IPS DF 4.7 (cell line): ENCODE measurements around the gene TCEAL3.
"Not testable (repeated sequence)": the region's sequence is repeated elsewhere in the genome, so short reads cannot be mapped to it uniquely, and the experiment has no call there.

Source experiments
- DNase-seq: peaks from one replicate; pipeline ENCODE4 v3.0.0-alpha.2; 2013; ENCODE audit warnings: low spot score; ENCODE audit errors: extremely low read depth

Gene TCEAL3, protein sequence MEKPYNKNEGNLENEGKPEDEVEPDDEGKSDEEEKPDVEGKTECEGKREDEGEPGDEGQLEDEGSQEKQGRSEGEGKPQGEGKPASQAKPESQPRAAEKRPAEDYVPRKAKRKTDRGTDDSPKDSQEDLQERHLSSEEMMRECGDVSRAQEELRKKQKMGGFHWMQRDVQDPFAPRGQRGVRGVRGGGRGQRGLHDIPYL

DNA sequence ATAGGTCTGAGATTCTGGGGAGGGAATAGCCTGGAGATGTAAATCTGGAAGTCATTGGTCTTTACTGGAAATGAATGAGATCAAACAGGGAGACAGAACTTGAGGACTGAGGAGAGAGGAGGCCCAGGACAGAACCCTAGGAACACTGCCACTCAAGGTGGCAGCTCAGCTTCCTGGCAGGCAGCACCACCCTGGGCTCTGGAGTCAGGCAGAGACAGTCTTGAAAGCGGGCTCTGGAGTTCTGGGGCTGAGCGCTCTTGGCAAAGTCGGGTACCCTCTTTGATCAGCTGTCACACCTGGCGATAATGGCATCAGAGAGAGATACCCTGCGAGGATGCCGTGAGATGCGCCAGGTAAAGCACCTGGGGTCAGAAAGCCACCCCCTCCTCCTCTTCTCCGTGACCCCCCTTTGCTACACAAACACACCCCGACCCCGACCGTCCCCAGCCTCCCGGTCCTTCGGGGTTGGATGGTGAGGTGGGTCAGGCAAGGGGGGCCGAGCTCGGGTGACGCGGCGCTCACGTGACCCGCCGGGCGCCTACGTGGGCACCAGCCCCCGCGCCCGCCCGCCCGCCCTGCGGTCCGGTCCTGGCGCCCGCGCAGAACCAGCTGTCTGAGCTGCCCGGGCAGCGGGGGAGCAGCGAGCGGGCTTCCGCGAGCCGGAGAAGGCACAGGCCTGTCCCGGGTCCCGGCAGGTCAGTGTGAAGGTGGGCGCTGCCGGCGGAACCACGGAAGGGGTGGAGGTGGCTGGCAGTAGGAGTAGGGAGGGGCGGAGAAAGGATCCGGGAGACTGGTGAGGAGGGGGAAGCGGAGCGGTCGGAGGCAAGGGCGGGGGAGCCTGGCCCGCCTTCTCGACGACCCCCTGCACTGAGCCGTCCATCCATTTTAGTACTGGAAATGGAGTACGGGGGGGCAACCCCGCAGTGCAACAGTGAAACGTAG lies at the start of gene TCEAL3:
TSS of gene TCEAL3 (plus strand) at position 600 of the 942 bp plus-strand sequence. CDS start 1,102 bp downstream, outside the sequence.
- no peak for DNase-seq

DNA sequence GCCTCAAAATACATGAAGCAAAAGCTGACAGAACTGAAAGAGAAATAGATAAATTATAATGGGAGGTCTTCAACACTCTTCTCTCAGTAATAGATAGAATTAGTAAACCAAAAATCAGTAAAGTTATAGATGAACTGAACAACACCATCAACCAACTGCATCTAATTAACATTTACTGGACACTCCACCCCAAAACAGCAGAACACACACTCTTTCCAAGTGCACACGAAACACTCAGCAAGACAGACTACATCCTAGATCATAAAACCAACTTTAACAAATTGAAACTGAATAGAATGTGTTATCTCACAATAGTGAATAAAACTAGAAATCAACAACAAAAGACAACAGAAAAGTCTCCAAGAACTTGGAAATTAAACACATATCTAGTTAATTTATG lies 47.5 kb upstream of the TCEAL3 start:
- DNase-seq, result no peak

DNA sequence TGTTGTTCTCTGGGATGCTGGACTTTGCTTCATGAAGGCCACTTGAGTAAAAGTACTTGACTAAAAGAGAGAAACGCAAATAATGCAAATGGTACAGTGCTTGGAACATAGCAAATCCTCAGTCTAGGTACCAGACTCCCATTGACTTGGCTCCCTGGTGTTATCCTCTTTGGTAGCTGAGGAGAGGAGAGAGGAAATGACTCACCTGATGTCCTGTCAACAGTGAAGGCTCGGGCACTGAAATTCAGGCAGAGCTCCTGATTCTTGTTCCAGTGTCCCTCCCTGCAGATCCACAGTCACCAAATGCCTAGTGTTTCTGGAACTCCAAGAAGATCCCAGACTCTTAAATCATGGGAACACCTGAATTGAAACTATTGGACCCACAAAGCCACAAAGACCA lies 45.0 kb upstream of the TCEAL3 start:
- no peak for DNase-seq

DNA sequence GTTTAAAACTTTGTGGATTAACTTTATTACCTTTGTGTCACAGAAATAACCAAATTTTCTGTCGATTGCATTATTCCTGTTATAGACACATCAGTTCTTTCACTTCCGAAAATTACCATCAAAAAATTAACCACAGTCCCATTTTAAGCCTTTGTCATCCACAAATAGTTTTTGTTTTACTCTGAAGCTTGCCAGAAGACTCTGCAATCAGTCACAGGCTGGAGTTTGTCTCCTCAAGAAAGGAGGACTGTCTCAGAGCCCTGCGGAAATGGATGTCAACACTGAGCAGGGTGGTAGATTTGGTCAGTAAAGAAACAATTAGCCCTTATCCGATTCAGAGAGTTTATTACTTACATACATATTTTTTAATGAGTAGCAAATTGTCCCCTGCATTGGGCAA lies 42.6 kb upstream of the TCEAL3 start:
- no peak for DNase-seq

DNA sequence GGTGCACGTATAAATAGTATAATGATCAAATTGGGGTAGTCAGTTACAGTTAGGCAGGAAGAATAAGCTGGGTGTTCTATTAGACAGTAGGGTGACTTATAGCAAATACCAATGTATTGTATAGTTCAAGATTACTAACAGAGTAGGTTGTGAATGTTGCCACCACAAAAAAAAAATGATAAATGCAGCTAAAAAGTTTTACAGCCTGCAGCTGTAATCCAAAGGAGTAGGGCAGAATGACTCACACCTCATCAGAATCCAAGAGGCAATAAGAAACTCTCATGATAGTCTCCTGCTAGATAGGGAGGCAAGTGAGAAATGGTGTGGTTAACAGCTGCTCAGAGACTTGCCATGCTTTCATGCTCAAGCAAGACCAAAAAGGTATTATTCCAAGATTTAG lies 42.0 kb upstream of the TCEAL3 start:
- no peak for DNase-seq

DNA sequence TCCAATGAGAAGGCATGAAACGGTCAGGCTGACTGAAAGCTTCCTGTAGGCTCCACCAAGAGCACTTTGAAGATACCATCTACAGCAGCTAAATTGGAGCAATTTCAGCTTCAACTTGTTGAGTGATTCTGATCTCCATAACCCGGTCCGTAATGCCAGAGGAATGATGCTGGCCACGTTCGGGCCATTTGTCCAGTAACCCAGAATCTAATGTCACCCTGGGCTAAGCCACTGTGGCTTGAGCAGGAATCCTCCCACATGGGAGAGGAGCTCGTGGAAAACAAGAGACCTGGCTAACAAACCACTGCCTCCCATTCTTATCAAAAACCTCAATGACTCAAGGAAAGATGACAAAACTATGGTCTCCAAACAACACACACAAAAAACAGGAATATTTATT lies 36.6 kb upstream of the TCEAL3 start:
- DNase-seq, result no peak

DNA sequence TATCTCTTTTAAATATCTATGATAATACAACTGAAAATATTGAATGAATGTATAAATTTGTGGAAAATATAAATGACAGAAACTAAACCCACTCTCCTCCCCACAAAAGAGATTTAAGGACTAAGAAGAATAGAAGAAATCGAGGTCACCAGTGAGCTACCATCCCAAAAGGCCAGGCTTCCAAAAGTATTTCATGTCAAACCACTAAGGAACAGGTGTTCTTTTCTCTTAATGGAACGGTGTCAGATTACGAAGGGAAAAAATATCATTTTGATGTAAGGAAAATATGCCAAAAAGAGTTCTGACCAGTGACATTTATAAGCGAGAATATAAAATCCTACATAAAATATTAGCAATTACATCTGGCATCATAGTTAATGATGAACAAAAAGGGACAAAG lies 36.0 kb upstream of the TCEAL3 start:
- no peak for DNase-seq

DNA sequence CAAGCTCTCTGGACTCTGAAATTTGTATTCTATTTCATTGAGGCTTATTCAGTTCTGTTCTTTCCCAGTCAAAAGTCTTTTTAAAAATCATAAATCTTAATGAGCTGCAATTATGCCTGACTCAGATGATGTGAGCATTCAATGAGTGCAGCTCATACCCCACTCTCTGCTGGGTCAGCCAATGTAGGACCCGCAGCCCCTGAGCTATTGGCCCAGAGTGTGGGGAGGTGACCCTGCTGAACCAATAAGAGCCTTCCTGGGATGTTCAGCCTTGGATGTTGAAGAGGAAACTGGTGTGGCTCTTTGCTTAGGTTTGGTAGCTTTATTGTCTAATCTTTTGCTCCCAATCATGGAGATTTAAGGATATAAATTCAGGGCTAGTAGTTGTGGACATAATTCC lies 34.6 kb upstream of the TCEAL3 start:
- DNase-seq, result no peak

DNA sequence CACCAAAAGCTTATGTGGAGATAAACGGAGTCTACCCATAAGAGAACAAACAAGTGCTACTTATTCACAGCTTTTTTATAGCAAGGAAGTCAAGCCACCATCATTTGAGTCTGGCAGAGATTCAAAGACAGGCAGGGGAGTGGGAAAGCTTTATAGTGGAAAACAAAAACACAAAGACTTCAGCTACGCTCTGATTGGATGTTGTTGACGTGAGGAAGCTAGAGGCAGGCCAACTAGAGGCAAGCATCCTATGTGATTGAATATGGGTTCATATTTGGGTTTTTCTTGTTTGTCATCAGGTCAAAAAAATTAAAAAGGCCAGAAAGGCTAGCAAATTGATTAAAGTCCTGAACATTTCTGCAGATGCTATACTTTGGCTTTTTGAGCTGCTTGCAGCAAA lies 23.2 kb upstream of the TCEAL3 start:
- DNase-seq, result no peak

DNA sequence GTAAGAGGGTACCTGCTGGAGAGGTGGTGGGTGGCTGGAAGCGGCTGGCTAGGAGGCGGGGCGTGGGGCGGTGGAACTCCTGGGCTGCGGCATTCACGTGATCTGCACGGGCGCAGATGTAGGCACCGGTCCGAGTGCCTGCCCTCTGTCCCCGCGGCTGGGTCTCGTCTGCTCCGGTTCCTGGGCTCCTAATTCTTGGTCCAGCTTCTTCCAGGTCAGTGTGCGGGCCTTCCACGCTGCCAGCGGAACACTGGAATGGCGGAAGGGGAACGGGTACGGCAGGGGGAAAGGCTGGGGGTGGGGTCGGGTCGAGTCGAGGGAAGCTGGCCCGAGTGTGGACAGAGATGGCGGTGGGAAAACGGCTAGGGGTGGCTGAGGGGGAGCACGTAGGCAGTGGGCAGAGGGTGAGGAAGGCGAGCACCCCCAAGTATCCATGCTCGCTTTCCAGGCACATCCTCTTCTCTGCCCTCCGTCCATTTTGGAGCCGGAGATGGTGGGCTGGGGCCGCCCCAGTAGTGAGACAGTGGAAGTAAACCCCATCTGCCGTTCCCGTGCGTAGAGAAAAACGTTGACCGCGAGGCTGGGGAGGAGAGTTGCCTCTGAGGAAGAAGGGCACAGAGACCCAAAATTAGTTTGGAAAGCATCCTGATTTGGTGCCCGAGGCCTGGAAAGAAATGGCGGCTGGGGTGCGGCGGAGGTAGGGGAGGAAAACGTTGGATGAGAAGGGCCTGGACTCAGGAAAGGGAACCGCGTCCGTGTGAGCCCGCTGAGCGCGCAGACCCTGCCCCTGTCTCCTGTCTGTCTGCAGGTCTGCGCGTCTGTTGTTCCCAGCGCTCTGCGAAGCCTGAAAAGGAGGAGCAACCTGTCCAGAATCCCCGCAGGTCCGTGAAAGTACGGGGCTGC lies 22.1 kb upstream of the TCEAL3 start, which contains the start of gene TCEAL4:
TSS of gene TCEAL4 (plus strand) at position 105 of the 903 bp plus-strand sequence. CDS start 1,161 bp downstream, outside the sequence.
- no peak for DNase-seq

DNA sequence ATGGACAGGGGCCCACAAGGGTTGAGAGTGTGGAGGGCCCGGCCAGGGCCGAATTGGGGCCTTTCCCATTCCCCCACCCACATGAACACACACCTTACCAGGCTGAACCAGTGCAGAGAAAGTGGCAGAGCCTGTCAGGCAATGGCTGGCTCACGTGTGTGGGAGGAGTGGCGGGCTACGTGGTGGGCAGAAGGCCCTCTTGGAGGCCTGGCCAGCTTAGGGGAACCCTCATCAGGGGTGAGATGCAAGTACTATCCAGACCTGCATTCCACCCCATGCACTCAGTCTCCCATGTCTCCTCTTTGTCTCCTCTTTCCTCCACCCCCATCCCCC lies 21.5 kb upstream of the TCEAL3 start:
- DNase-seq, result no peak

DNA sequence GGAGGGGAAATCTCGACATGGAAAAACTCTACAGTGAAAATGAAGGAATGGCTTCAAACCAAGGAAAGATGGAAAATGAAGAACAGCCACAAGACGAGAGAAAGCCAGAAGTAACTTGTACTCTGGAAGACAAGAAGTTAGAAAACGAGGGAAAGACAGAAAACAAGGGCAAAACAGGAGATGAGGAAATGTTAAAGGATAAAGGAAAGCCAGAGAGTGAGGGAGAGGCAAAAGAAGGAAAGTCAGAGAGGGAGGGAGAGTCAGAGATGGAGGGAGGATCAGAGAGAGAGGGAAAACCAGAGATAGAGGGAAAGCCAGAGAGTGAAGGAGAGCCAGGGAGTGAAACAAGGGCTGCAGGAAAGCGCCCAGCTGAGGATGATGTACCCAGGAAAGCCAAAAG lies 21.1 kb upstream of the TCEAL3 start:
- DNase-seq, result no peak

DNA sequence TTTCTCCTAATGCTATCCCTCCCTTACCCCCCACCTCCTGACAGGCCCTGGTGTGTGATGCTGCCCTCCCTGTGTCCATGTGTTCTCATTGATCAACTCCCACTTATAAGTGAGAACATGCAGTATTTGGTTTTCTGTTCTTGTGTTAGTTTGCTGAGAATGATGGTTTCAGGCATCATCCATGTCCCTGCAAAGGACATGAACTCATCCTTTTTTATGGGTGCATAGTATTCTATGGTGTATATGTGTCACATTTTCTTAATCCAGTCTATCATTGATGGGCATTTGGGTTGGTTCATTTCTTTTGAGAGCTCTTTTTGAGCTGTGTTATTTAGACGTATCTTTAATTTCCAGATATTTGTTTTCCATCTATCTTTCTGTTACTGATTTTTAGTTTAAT lies 15.5 kb upstream of the TCEAL3 start:
- DNase-seq, result not testable (repeated sequence)

DNA sequence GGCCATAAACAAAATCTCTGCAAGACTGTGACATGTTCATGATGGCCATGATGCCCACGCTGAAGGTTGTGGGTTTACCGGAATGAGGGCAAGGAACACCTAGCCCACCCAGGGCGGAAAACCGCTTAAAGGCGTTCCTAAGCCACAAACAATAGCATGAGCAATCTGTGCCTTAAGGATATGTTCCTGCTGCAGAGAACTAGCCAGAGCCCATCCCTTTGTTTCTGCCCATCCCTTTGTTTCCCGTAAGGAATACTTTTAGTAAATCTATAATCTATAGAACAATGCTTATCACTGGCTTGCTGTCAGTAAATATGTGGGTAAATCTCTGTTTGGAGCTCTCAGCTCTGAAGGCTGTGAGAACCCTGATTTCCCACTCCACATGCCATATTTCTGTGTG lies 12.6 kb upstream of the TCEAL3 start:
- DNase-seq, result not testable (repeated sequence)

DNA sequence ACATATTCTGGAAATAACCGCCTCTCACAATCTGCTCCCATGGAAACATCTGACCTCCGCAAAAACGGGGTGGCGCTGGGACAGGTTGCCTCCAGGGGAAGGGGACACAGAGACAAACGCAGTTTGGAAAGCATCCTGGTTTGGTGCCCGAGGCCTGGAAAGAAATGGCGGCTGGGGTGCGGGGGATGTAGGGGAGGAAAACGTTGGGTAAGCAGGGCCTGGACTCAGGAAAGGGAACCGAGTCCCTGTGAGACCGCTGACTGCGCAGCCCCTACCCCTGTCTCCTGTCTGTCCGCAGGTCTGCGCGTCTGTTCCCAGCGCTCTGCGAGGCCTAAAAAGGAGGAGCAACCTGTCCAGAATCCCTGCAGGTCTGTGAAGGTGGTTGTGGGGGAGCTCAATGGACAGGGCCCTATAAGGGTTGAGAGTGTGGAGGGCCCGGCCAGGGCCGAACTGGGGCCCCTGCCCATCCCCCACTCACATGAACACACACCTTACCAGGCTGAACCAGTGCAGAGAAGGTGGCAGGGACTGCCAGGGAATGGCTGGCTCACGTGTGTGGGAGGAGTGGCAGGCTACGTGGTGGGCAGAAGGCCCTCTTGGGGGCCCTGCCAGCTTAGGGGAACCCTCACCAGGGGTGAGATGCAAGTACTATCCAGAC lies 672 bp downstream of the TCEAL3 start:
- DNase-seq, result no peak

DNA sequence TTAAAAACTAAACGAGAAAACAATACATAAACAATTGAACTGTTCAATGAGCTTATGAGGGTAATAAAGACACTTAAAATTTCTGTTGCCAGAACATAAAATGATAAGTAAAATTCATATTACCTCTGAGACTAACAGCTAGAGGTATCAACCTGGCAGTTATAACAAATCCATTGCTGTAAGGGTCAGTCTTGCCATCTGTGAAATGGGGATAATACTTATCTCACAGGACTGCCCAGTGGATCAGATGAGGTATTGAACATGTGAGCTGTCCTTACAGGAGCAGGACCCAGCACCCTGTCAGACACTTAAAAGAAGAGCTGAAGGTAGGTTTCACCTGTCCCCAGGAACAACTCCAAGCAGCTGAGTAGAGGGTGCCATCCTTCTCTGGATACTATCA lies 2.5 kb downstream of the TCEAL3 start:
- no peak for DNase-seq

DNA sequence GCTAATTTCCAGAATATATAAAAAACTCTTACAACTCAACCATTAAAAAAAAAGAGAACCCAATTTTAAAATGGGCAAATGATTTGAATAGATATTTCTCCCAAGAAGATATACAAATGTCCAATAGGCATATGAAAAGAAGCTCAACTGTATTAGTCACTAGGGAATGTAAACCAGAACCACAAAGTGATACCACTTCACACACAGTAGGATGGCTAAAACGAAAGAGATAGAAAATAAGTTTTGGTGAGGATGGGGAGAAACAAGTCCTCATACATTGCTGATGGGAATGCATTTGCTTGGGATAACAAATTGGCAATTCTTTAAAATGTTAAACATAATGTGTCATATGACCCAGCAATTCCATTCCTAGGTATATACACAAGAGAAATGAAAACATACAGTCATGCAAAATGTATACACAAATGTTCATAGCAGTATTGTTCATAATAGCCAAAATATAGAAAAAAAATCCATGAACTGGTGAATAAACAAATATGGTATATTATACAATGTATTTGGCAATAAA lies 5.7 kb downstream of the TCEAL3 start:
- no peak for DNase-seq

DNA sequence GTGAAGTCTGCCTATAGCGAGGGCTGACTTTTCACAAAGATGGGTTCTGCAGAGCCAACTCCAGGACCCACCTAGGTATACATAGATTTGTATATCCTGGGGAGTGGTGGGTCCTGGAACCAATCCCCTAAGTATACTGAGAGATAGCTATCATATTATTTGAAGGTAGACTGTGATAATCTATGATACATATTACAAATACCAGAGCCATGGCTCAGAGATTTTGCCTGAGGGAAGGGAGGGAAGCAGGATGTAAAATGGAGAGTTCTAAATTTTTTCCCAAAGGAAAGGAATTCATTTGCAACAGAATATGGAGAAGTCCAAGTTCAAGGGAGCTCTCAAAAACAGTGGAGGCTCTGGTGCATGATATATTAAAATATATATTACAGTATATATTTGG lies 7.2 kb downstream of the TCEAL3 start:
- DNase-seq, result no peak

DNA sequence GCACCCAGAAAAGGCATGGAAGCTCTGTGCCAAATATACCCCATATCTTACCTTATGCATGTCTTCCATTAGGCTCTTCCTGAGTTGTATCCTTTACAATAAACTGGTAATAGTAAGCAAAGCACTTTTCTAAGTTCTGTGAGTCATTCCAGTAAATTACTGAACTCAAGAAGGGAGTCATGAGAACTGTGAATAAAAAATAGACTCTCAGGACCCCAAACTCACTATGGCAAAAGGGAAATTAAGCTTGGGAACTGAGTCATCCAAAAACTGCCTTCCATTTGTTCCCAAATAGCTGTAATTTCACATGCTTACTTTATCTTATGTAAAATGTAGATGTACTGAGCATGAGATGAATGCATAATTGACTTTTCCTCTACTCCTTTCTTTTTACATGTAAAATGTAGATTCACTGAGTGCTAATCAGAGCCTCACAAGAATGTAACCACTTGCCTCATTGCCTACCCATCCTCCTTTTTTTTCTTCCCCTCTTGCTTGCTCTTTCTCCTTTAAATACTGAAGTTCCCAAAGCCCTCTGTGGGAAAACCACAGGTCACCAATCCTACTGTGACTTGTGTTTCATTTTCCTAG lies 8.1 kb downstream of the TCEAL3 start:
- no peak for DNase-seq

DNA sequence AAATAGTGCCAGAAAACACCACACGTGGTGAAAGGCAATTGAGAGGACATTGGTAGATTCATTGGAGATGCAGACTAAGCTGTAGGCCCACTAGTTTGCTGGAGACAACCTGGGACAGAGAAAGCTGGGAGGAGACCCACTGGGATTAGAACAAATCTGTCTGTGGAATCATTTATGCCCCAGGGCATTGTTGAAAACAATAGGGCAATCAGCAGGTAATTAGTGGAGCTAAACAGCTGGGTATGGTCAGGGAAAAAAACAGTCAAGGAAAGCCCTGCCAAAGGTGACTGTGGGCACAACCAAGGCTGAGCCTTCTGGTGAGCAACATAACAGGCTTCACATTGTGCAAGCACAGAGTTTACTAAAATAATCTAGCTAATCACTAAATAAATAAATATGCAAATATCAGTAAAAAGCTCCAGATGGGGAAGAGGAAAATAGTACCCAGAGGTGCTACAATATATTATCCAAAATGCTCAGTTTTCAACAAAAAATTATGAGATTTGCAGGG lies 9.0 kb downstream of the TCEAL3 start:
- DNase-seq, result no peak
